HG03342 (cell line): ENCODE results near the gene ACTL8.

Experiments
- ATAC-seq: cut with Tn5 transposase; IDR thresholded peaks from one replicate; pipeline ENCODE4 v1.9.1; 2021; ENCODE audit warnings: mild to moderate bottlenecking, moderate library complexity; ENCODE audit not compliant: unreplicated experiment

Gene ACTL8

DNA sequence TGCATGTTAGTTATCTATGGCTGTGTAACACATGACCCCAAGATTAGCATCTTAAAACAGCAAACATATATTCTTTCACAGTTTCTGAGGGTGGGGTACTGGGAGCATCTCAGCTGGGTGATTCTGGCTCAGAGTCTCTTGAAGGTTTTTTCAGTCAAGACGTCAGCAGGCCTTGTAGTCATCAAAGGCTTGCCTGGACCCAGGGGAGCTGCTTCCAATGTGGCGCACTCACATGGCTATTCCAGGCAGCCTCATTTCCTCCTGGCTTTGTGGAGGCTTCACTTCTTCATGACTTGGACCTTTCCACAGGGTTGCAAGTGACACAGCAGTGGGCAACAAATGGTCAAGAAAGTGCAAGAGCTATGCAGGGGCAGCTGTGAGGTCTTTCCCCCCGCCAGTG is 114.7 kb downstream of the ACTL8 start:
- ATAC-seq = no peak

DNA sequence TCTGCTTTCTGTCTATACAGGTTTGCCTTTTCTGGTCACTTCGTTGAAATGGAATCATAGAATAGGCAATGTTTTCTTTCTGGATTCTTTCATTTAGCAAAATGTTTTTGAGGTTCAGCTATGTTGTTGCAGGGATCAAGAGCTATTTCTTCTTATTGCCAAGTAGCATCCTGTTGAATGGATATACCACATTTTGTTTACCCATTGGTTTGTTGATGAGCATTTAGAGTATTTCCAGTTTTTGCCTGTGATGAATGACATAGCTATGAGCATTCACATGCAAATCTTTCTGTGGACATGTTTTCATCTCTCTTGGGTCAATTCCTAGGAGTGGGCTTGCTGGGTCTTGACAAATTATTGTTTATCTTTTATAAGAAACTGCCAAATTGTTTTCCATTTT is 115.5 kb downstream of the ACTL8 start:
- ATAC-seq = no peak

DNA sequence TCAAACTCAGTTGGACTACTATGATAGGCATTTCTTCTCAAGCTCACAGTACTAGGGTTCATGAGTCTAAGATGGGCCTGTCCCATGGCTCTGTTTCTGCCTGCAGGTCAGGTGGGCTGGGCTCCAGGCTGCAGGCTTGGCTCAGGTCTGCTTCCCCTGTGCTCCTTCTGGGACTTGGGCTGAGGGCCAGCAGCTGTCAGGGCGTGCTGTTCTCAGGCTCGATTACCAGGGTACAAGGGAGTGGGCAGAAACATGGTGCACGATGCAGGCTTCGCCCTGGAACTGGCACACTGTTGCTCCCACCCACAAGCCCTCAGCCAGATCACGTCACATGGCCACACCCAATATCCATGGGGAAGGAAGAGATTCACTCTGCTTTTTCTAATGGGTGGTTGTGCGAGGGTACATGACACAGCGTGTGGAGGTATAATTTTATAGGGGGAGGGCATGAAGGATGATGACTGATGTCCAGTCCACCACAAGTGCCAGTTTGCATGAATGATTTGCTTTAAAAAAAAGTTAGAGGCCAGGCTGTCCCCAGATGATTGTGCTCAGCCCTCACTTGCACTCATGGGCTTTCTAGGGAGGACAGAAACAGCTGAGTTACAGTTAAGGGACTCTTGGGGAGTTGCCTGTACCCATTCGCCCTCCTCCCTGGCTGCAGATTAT is 118.0 kb downstream of the ACTL8 start:
- no peak for ATAC-seq

DNA sequence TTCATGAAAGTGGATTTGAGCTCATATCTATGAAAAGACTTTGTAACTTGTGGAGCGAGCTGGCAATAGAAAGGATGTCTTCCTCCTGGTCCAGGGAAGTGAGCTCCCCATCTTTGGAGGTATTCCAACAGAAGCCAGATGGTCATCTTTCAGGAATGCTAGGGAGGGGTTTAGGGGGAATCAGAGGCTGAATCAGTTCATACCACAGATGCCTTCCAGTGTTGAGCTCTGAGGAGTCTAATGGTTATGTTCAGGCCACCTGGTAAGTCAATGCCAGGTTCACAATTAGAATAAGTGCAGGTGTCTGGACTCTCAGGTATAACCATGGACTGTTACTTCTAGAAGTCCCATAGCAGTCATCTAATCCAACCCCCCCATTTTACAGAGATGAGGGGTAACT is 119.1 kb downstream of the ACTL8 start:
- ATAC-seq = no peak

DNA sequence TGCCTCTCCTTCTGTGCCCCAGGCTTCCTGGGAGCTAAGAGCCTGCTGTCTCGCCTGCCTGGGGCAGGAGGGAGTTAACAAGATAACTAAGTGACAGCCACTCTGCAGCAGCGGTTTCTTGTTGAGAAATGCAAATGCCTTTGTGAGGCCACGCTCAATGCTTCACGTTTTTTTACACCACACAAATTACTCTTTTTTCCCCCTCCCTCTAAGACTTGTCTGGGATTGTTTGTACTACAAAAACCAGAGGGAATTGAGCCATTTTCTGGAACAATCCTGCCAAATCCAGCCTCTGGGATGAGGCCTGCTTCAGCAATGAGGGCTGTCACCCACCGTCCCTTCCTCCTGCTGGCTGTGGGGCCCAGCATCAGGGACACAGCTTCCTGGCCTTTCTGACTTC is 119.6 kb downstream of the ACTL8 start:
- ATAC-seq = no peak

DNA sequence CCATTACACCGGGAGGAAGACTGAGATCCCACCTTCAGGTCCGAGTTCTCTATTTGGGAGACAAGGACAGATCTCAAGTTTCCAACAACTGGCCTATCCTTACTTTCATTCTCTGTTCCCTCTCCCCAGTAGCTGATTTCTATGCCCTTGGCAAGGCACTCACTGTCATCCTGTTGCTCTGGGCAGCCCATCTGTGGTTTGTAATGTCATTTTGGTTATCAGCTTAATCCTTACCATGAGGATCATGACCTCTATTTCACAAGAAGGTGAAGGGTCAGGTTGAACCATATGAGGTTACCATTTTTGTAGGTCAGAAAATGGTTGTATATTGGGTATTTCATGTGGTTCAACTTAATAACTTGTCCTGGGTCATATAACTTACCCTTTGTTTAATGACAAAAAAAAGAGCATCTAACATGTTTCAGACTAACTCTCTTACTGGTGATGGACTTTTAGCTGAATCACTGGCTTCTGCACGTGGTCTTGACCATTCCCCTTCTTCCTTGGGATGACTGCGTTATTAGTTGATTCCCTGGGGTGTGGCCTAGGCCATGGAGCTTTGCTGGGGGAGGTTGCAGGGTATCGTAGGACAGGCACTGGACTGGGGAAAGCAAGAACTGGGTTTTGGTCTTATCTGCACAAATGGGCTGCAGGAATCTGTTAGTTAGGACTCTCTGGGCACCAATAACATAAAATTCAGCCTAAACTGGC is 120.2 kb downstream of the ACTL8 start:
- no peak for ATAC-seq

DNA sequence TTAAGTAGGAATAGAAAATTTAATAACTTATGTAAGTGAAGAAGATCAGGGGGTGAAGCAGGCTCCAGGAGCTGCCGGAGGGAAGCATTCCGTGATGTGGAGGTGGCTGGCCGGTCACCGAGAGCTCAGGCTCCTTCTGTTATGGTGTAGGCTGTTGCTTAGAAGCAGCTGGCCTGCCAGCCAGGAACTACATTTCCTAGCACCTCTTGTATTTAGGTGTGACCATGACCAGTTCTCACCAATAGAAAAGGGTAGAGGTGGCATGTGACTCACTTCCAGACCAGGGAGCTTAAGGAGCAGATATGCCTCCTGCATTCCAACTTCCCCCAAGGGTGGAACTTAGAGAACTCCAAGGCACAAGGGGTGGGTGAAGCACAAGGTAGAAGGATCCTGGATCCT is 120.7 kb downstream of the ACTL8 start:
- ATAC-seq = no peak
